ENCODE results near the gene SSR4.
"Not testable (repeated sequence)": the region's sequence is repeated elsewhere in the genome, so short reads cannot be mapped to it uniquely, and the experiment has no call there.

Gene SSR4

DNA sequence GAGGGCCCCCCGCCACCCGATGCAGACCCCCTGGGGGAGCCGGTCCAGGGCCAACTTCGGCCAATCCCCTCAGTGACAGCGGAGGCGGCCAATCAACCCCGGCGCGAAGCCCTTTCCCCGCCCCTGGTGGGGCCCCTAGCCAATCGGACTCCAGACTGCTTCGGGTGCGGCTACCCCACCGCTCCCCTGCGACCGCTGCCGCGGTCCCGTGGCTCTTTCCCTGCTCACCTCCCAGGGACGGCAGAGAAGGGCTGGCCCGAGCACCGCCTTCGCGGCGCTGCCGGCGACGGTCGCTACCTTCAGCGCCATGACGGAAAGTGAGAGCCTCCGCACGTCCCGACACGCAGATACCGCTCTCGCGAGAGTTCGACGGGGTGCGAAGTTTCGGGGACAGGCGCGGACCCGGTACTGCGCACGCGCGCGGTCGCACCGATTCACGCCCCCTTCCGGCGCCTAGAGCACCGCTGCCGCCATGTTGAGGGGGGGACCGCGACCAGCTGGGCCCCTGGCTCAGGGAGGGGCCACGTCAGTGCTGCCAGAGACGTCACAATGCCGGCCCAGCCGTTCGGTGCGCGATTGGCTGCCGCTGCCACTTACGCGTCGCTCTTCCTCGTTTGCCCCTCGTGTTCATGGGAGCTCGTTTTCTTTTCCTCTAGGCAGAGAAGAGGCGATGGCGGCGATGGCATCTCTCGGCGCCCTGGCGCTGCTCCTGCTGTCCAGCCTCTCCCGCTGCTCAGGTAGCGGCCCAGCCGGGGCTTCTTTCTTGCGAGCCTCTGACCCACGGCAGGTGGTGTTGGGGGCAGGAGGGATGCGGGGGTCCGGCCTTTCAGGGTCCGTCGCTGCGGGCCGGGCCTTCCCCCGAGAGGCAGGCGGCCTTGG, at the start of gene SSR4, which contains the start of gene IDH3G:
Gene SSR4, plus strand, starts transcription at position 651 of the 879 bp plus-strand sequence. Its CDS starts 20 bp downstream, at position 671.
Gene IDH3G, minus strand, starts transcription at position 358 of the 879 bp plus-strand sequence. Its CDS starts 49 bp downstream, at position 309.
- peak; percentile 93 for DNase-seq (ENCODE audit: low spot score)

DNA sequence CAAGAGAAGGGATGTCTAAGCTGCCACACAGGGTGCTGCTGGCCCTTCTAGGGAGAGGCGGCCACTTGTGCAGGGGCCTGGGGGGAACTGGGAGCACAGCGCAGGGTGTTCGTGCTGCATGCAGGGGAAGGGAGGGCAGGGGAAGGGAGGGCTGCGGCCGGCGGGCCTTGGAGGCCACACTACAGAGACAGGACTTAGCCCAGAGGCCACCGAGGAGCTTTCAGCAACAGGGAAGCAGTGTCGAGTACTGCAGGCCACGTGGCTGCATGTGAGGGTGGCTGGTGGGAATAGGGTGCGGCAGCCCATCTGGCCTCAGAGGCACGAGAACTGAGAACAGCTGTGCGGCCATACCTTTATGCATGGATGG, 49.4 kb upstream of the SSR4 start:
- not testable (repeated sequence) for DNase-seq (ENCODE audit: low spot score)

DNA sequence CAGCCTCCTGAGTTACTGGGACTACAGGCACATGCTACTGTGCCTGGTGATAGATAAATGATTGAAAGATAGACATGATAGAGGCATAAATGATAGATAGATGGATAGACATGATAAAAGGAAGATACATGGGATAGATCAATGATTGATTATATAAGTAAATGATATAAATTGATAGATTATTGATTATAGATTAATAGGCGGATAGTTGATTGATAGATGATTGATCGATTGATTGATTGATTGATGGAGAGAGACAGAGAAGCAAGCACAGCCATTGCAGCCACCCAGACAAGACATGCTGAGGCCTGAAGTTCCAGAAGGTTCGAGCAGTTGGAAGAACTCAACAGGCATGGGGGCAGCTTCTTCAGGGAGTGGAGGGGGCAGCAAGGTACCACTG, 48.1 kb upstream of the SSR4 start:
- DNase-seq (ENCODE audit: low spot score), result no peak

DNA sequence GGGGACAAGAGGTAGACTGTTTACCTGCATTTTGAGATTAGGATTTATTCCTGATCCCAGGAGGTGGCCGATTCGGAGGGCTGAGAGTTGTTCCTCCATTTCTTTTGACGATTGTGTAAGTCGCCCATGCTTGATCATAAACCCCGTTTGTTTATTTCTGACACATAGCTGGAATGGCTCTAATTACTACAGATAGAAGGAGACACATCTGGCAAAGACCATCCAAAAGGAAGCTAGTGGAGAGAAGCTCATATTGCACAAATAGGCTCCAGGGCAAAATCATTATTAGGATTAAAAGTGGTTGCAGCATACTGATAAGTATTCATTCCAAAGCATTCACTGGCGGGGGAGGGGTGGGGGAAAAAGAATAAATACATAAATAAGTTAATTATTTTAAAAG, 47.5 kb upstream of the SSR4 start:
- not testable (repeated sequence) for DNase-seq (ENCODE audit: low spot score)

DNA sequence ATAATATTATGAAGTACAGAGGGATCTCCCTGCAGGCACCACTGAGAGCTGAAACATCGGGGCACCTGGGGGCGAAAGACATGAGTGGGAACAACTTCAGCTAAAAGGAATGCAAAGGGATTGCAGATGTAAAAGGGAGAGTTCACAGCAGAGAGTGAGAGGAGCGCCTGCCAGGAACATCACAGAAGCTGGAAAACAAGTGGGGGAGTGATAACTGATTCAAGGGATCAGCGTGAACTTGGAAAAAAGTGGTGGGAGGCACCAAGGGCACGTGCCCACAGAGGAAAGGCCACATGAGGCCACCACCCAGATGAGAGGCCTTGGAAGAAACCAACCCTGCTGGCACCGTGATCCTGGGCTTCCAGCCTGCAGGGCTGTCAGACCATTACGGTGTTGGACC, 45.5 kb upstream of the SSR4 start:
- not testable (repeated sequence) for DNase-seq (ENCODE audit: low spot score)

DNA sequence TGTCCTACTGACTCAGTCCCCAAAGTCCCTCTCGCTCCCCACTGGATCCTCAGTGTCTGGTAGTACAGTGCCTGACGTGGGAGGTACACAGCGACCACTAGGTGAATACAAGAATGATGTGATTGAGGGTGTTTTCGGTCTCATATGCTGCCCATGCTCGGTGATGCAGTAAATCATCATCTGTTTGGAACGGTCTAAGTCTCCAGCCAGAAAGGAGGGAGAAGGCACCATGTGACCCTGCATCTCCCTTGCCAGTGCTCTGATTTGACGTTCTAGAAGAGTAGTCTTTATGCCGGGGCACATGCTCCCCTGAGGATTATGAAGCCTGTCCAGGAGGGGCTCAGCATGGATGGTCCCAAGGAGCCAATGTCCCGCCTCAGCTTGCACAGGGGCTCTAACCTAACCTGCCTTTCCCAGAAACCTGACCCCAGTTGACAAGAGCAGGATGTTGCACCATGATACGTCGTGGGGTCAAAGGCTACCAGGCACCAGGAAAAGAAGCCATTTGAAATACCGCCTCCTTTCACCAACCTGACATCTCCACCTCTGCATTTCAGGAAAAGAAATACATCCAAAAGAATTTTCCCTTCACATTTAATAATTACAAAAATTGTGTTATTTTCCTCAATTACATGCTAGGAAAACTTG, 44.2 kb upstream of the SSR4 start:
- no peak for DNase-seq (ENCODE audit: low spot score)

DNA sequence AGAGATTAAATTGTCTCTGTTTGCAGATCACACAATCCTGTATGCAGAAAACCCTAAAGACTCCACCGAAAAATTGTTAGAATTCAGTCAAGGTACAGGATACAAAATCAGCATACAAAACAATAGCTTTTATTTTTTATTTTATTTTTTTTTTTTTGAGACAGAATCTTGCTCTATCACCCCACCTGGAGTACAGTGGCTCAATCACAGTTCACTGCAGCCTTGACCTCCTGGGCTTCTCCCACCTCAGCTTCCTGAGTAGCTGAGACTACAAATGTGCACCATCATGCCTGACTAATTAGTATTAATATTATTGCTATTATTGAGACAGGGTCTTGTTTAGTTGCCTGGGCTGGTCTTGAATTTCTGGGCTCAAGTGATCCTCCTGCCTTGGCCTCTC, 39.3 kb upstream of the SSR4 start:
- DNase-seq (ENCODE audit: low spot score), result no peak

DNA sequence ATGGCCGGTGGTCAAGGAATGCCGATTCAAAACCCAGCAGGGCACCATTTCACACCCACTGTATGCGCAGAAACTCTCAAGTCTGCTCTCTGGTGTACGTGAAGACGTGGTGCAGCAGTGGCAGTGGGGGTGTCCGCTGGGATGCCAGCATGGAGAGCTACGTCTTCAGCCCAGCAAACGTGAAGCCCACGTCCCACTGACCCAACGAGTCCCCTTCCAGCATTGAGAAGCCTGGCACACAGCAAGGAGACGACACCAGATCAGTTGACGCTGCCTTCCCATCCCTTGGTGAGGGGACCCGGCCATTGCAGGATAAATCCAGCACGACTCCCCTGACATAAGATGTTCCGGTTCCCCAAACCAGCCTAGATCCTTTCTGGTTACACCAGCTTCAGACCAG, 32.6 kb upstream of the SSR4 start:
- DNase-seq (ENCODE audit: low spot score), result no peak

DNA sequence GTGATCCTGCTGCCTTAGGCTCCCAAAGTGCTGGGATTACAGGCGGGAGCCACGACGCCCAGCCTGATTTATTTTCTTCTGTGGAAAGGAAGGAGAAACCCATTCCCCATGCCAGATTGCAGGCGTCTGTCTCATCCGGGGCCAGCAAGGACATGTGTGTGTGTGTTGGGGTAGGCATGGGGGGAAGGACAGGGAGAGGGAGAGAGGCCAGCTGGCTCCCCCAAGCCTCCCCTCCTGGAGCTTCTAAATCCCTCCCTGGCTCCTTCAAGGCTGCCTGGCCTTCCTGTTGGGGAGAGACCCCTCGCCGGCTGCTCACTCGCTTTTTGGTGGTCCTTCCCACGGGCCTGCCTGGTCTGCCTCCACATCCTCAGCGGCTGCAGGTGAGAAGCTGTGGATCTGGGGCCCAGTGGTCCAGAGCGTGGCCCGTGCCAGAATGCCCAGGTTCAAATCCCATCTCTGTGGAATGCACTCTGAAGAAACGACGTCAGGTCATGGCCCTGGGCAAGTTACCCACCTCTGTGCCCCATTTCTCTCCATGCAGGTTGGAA, 31.8 kb upstream of the SSR4 start:
- no peak for DNase-seq (ENCODE audit: low spot score)

DNA sequence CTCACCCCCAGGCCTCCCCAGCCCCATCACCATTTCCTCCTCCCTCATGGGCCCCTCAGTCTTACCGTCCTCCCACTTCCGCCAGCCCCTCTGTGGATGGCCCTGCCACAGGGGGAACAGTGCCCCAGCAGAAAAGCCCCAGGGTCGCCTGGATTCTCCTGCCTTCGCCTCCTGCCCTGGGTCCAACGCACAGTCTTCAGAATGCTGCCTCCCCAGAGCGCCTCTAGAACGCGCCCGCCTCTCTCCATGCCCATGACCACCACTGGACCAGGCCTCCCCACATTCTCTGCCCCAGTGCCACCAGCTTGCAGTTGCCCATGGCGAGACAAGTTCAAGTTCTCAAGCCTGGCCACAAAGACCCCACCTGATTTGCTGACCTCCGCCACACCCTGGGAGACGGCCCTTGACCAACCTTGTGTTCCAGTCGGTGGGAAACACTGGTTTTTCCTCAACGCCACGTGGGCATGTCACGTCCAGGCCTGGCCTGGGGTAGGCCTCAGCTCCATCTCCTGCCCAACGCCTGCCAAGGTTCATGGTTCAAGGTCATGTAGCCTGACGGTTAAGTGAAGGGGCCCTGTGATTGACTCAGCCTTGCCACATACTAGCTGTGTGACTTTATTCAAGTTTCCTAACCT, 31.1 kb upstream of the SSR4 start:
- no peak for DNase-seq (ENCODE audit: low spot score)

DNA sequence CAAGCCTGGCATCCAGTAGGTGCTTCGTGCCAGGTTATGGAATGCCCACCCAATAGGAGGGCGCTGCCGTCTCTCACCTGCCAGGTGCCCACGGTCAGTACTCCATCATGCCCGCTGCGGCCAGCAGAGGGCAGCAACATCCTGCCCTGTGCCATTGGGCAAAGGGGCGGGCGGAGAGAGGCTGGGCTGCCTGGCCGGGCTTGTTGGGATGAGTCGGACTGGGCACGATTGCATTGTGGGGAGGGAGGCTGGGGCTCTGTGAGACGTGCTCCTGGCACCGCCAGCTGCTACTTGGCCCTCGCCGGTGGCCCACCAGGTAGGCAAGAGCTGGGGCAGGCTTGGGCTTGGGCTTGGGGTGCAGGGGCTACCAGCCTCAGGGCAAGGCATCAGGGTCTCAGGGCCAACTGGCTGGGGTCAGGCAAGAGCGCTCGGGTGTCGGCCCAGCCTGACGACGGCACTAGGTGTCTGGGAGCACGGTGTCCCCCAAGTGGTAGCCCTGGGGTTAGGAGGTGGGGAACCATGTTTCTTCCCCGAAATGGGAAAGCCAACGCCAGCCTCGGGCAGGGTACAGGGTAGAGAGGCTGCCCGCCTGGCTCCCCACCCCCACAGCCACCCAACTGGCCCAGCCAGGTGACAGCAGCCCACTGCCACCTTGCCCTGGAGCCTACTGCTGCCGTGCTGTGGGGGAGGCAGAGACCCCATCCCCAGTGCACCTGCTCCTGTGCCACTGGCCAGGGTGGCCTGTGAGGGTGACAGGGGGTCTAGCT, 30.3 kb upstream of the SSR4 start, which contains the start of gene PLXNB3:
Gene PLXNB3, plus strand, starts transcription at position 261 of the 767 bp plus-strand sequence. CDS start 1,287 bp downstream, outside the sequence.
- peak; percentile 72 for DNase-seq (ENCODE audit: low spot score)

DNA sequence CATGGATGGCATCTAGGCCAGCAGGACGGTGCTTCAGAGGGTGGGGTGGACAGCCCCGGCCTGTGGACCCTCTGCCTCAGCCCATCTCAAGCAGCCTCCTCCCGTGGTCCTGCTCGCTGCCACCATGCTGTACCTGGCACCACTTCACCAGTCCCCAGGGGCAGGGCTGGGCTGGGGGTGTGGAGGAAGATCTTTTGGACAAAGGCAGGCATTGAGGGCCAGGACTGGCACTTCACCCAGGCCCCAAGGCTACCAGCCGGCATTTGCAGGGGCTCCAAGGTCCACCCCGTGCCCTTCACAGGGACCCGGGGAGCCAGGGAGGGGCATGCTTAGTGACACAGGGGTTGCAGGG, 29.7 kb upstream of the SSR4 start:
- no peak for DNase-seq (ENCODE audit: low spot score)

DNA sequence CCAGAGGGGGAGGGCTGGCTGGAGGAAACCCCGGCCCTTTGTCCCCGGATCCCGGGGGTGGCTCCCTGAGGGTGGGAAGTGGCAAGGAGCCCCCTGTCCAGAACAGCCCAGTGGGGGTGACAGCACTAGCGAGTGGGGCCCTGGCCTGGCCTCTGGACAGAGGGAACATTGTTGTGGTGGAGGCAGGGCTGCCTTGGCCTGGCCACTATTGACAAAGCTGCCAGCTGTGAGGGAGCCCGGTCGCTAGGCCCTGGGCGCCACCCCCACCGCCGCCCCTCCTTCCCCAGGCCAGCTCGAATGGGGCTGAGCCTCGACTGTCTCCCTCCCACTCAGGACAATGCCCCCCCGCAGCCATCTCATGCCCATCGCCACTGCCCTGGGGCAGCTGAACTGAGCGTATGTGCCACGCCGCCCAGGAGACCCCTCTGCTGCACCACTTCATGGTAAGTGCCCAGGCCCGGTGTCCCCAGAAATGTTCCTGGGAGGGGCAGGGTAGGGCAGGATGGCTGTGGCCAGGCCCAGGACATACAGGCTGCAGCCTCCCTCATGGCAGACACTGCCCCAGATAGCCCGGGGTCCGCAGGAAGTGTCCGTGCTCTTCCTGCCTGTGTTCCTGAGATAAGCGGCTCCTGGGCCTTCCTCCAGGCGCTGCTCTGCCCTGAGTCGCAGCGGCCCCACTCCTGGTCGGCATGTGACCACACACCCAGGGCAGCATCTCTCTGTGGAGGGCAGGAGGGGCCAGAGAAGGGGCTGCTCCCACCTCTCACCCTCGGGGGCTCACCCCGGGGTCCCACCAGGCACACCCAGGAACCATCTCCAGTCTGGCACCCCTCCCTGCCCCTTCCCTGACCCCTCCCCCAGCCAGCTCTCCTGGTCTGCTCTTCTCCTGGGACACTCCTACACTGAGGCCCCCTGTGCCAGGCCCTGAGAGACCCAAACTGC, 29.1 kb upstream of the SSR4 start:
- peak; percentile 12 for DNase-seq (ENCODE audit: low spot score)

DNA sequence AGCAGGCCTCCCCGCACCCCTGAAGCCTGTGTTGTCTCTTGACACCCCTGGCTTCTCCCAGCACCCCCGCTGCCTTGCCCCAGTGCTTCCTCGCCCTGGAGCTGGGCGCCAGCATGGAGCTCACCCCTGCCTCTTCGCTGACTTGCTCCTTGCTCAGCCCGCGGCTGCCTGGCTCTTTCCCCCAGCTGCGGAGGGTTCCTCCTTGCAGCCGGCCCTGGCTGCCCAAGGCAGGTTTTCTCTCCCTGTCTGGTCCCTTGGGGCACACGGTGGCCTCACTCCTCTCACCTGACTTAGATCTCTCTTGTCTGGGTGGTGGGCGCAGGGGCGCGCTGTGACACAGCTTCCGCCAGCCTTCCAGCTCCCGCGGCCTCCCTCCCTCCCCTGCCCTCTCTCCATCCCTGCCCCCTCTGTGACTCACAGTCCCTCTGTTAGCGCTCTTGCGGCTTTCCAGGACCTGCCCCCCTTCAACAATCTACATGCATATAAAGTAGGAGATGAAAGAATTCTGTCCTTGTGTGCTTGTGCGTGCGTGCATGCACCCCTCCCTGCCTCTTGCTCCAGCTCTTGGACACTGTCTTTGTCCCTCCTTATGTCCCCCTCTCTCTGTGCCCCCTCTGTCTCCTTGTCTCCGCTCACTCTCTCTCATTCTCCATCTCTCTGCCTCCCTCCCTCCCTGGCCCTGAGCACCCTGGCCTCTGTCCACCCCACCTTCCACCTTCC, 28.2 kb upstream of the SSR4 start:
- DNase-seq (ENCODE audit: low spot score), result no peak

DNA sequence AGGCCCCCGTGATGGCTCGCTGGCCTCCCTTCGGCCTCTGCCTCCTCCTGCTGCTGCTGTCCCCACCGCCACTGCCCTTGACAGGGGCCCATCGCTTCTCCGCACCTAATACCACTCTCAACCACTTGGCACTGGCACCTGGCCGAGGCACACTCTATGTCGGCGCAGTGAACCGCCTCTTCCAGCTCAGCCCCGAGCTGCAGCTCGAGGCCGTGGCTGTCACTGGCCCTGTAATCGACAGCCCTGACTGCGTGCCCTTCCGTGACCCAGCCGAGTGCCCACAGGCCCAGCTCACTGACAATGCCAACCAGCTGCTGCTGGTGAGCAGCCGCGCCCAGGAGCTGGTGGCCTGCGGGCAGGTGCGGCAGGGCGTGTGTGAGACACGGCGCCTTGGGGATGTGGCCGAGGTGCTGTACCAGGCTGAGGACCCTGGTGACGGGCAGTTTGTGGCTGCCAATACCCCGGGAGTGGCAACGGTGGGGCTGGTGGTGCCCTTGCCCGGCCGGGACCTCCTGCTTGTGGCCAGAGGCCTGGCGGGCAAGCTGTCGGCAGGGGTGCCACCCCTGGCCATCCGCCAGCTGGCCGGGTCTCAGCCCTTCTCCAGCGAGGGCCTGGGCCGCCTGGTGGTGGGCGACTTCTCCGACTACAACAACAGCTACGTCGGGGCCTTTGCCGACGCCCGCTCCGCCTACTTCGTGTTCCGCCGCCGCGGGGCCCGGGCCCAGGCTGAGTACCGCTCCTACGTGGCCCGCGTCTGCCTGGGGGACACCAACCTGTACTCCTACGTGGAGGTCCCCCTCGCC, 27.4 kb upstream of the SSR4 start:
- DNase-seq (ENCODE audit: low spot score), result no peak

DNA sequence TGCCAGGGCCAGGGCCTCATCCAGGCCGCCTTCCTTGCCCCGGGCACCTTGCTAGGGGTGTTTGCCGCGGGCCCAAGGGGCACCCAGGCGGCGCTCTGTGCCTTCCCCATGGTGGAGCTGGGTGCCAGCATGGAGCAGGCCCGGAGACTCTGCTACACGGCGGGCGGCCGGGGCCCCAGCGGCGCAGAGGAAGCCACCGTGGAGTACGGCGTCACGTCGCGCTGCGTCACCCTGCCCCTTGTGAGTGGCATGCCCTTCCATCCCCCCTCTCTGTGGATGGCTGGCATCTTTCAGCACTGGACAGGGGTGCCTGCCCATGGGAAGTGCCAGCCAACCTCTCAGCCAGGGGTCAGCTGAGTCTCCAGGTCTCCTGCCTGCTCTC, 26.8 kb upstream of the SSR4 start:
- no peak for DNase-seq (ENCODE audit: low spot score)

DNA sequence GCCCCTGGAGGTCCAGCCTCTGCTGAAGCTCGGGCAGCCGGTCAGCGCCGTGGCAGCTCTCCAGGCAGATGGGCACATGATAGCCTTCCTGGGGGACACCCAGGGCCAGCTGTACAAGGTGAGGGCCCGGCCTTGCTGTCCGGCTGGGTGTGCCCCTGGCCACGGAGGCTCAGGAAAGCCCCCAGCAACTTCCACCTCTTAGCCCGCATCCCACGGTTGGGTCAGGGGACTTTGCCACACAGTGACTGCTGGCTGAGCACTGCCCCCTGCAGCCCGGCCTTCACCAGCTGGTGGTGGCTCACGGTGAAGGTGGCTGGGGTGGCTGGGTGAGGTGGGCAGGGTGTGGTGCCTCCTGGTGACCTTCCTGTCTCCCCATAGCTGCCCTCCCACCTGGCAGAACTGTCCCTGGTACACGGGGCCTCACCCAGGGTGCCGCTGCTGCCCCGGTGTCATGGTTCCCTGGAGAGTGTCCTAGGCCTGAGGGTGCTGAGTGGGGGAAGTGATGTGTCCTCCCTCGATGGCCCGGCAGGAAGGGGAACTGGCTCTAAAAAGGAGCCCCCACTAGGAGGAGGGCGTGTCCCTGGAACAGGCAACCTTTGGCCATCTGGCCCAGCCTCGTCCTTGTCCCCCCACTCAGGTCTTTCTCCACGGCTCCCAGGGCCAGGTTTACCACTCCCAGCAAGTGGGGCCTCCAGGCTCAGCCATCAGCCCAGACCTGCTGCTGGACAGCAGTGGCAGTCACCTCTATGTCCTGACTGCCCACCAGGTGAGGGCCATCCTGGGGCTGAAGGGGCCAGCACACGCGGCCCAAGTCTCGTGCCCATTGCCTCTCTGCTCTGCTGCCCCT, 25.9 kb upstream of the SSR4 start:
- DNase-seq (ENCODE audit: low spot score), result no peak

DNA sequence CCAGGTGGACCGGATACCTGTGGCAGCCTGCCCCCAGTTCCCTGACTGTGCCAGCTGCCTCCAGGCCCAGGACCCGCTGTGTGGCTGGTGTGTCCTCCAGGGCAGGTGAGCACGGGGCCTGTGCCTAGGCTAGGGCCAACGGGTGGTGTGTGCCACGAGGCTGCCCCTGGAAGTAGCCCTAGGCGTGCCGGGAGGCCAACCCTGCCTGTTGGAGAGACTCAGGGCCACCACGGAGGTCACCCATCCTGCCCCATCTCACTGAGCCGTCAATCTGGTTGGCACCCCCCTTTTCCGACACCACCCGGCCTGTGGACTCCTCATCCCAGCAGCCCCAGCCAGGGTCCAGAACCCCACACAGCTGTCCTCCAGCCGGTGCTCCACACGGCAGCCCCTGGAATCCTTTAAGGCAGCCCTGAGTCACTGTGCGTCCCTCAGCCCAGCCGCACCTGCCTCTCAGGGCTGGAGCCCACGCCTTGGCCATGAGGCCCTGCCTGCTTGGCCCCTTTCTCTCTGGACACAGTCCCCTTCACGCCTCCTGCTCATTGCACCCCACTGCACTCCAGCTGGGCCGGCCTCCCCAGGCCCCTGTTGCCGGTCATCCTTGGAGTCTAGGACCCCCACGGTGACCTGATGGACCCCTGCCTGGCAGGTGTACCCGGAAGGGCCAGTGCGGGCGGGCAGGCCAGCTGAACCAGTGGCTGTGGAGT, 25.2 kb upstream of the SSR4 start:
- DNase-seq (ENCODE audit: low spot score), result no peak

Data from hematopoietic multipotent progenitor cell treated with erythropoietin and hydrocortisone succinate and interleukin-3 and kit ligand, for 15 days (in vitro differentiated cells).